ENCODE results near the gene GFRA4. TPM values are rescaled to one million over a fixed set of nuclear protein-coding genes. Genes with fewer than 3 reads are reported as not detected.

Gene GFRA4
- total RNA-seq, 2 experiments from 2014 or later: not detected

Other genes starting within 250 kb of the GFRA4 start
- gene ATRN, start 192.4 kb downstream of the GFRA4 start, total RNA-seq: 1 to 10 TPM; 7.8 TPM
- gene ADAM33, start 18.6 kb upstream of the GFRA4 start, total RNA-seq: not detected
- not detected for gene SIGLEC1, start 49.2 kb upstream of the GFRA4 start, total RNA-seq
- not detected for gene HSPA12B, start 69.3 kb upstream of the GFRA4 start, total RNA-seq
- gene ADISSP, start 104.4 kb upstream of the GFRA4 start, total RNA-seq: 10 to 100 TPM; 27.8 to 27.9 TPM
- gene SPEF1, start 118.0 kb upstream of the GFRA4 start, total RNA-seq: under 1 TPM; 0.17 to 0.21 TPM
- gene CENPB, start 123.3 kb upstream of the GFRA4 start, total RNA-seq: 10 to 100 TPM; 77.8 to 85.6 TPM
- gene CDC25B, start 132.9 kb upstream of the GFRA4 start, total RNA-seq: 100 to 1,000 TPM; 403 to 429 TPM
- gene AP5S1, start 157.1 kb upstream of the GFRA4 start, total RNA-seq: 10 to 100 TPM; 16.6 to 18.2 TPM
- 10 to 100 TPM; 34.8 to 36.4 TPM for gene MAVS, start 183.4 kb upstream of the GFRA4 start, total RNA-seq
- gene PANK2, start 226.0 kb upstream of the GFRA4 start, total RNA-seq: 10 to 100 TPM; 59.7 to 64.5 TPM

Measured in activated CD4-positive, alpha-beta T cell treated with anti-CD3 and anti-CD28 coated beads, Interleukin-2, amount 10 ng/mL, durations not matched to agents 7 days and 5 days (primary cell).